ENCODE results near the gene FOXD1. TPM values are rescaled to one million over a fixed set of nuclear protein-coding genes. Genes with fewer than 3 reads are reported as not detected.

Gene FOXD1
- polyA plus RNA-seq, 1 donor (not counting 4 experiments of a cell fraction or from before 2014, with no cell fraction given), result 7.0 TPM

DNA sequence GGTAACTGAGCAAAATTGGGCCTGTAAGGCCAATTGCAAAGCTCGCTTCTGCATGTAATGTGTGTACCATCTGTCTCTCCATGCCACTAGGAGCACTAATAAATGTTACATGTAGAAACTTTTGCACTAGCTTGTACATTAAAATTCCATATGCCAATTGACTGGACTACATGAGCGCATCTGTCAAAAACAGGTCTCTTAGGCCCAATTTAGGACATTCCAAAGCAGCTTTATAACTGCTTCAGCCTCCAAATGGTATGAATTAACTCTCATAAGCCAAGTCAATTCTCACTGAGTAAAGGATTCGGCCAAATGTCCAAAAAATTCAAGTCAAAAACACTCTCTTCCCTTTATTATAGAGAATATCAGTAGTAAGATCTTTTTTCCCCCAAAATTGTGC lies 23.5 kb upstream of the FOXD1 start:
- Histone ChIP-seq H3K4me1 (ENCODE audit: control insufficient read depth, extremely low read depth, insufficient read depth, low read length) (no peaks in the 10 kb centered on the region), H3K9me3 (ENCODE audit: control insufficient read depth, low read depth, low read length) (no peaks in the 10 kb centered on the region), H3K27me3 (ENCODE audit: control insufficient read depth, extremely low read depth, insufficient read depth, low read length) (no peaks in the 10 kb centered on the region), H2AFZ (ENCODE audit: control insufficient read depth, low read length) (no peak overlapping the region), H3K9ac (ENCODE audit: control insufficient read depth, extremely low read depth, insufficient read depth, low read length) (no peak overlapping the region), H3K27ac (ENCODE audit: control insufficient read depth, insufficient read depth, low read length) (no peak overlapping the region), H3K9me1 (ENCODE audit: control insufficient read depth, extremely low read depth, insufficient read depth, low read length) (no peaks in the 10 kb centered on the region), H3K36me3 (ENCODE audit: control insufficient read depth in 2 of 2, extremely low read depth in 1 of 2, insufficient read depth in 2 of 2, low read length in 2 of 2) (no peaks in the 10 kb centered on the region), H3K4me3 (ENCODE audit: control insufficient read depth in 2 of 3, extremely low read depth in 1 of 3, insufficient read depth in 2 of 3, low read depth in 1 of 3, low read length in 3 of 3) (no peak overlapping the region), H3K79me2 (ENCODE audit: control insufficient read depth, insufficient read depth, low read length) (no peaks in the 10 kb centered on the region), H4K20me1 (ENCODE audit: control insufficient read depth, extremely low read depth, insufficient read depth, low read length) (no peaks in the 10 kb centered on the region), H3K4me2 (ENCODE audit: control insufficient read depth, extremely low read depth, insufficient read depth, low read depth, low read length) (no peak overlapping the region)
- DNase-seq (ENCODE audit: low read depth, low spot score) (no peak), FAIRE-seq (no peak)
- dilution Hi-C loops (cut with MboI; ENCODE audit: extremely low pct_ligation_motif_present, low sequenced_read_pairs), result no loop called here
- TF ChIP-seq, protein P1, sequence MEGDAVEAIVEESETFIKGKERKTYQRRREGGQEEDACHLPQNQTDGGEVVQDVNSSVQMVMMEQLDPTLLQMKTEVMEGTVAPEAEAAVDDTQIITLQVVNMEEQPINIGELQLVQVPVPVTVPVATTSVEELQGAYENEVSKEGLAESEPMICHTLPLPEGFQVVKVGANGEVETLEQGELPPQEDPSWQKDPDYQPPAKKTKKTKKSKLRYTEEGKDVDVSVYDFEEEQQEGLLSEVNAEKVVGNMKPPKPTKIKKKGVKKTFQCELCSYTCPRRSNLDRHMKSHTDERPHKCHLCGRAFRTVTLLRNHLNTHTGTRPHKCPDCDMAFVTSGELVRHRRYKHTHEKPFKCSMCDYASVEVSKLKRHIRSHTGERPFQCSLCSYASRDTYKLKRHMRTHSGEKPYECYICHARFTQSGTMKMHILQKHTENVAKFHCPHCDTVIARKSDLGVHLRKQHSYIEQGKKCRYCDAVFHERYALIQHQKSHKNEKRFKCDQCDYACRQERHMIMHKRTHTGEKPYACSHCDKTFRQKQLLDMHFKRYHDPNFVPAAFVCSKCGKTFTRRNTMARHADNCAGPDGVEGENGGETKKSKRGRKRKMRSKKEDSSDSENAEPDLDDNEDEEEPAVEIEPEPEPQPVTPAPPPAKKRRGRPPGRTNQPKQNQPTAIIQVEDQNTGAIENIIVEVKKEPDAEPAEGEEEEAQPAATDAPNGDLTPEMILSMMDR (optimal IDR thresholded peaks at IDR 0.05 in 1 of 3, IDR thresholded peaks at IDR 0.05 in 1 of 3, conservative IDR thresholded peaks at IDR 0.05 in 1 of 3; ENCODE audit: extremely low read depth in 1 of 3, insufficient read depth in 2 of 3, low read length in 3 of 3), result no peak

DNA sequence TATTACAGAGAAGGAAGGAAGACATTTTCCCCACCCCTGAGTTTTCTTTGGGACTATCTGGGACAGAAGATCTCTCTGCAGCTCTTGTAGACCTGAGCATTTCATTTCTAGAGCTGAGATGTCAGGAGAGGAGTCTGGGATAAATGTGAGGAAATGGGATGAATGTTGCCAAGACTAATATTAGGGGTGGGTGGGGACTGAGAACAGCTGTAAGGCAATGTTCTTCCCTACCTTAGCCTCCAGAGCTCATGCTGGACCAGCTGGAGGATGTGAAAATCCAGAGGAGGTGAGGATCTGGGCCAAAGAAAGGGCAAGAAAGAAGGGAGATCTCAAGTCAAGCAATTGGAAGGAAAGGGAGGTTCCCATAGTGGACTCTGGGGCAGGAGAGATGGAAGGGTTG lies 23.1 kb upstream of the FOXD1 start:
- dilution Hi-C loops (cut with MboI; ENCODE audit: extremely low pct_ligation_motif_present, low sequenced_read_pairs), result no loop called here
- no peak overlapping the region for H3K27ac ChIP-seq (ENCODE audit: control insufficient read depth, insufficient read depth, low read length)
- no peaks in the 10 kb centered on the region for H3K79me2 ChIP-seq (ENCODE audit: control insufficient read depth, insufficient read depth, low read length)
- H3K27me3 ChIP-seq (ENCODE audit: control insufficient read depth, extremely low read depth, insufficient read depth, low read length), result no peaks in the 10 kb centered on the region
- H2AFZ ChIP-seq (ENCODE audit: control insufficient read depth, low read length), result no peak overlapping the region
- no peaks in the 10 kb centered on the region for H3K9me1 ChIP-seq (ENCODE audit: control insufficient read depth, extremely low read depth, insufficient read depth, low read length)
- no peak for DNase-seq (ENCODE audit: low read depth, low spot score)
- no peak overlapping the region for H3K4me2 ChIP-seq (ENCODE audit: control insufficient read depth, extremely low read depth, insufficient read depth, low read depth, low read length)
- no peaks in the 10 kb centered on the region for H3K9me3 ChIP-seq (ENCODE audit: control insufficient read depth, low read depth, low read length)
- TF ChIP-seq, protein P1 (optimal IDR thresholded peaks at IDR 0.05 in 1 of 3, IDR thresholded peaks at IDR 0.05 in 1 of 3, conservative IDR thresholded peaks at IDR 0.05 in 1 of 3; ENCODE audit: extremely low read depth in 1 of 3, insufficient read depth in 2 of 3, low read length in 3 of 3), result no peak
- TF ChIP-seq EZH2 (IDR thresholded peaks at IDR 0.05; ENCODE audit: low read length), result no peak
- H3K36me3 ChIP-seq (ENCODE audit: control insufficient read depth in 2 of 2, extremely low read depth in 1 of 2, insufficient read depth in 2 of 2, low read length in 2 of 2), result no peaks in the 10 kb centered on the region
- no peaks in the 10 kb centered on the region for H4K20me1 ChIP-seq (ENCODE audit: control insufficient read depth, extremely low read depth, insufficient read depth, low read length)
- no peak overlapping the region for H3K4me3 ChIP-seq (ENCODE audit: control insufficient read depth in 2 of 3, extremely low read depth in 1 of 3, insufficient read depth in 2 of 3, low read depth in 1 of 3, low read length in 3 of 3)
- no peak overlapping the region for H3K9ac ChIP-seq (ENCODE audit: control insufficient read depth, extremely low read depth, insufficient read depth, low read length)
- no peaks in the 10 kb centered on the region for H3K4me1 ChIP-seq (ENCODE audit: control insufficient read depth, extremely low read depth, insufficient read depth, low read length)
- FAIRE-seq, result no peak

All from keratinocyte (primary cell).